IMR-90 (cell line): Measurements from ENCODE around the gene ZNF594. TPM values are rescaled to one million over a fixed set of nuclear protein-coding genes. Genes with fewer than 3 reads are reported as not detected.

Experiments
- ATAC-seq: fragments of 200-7000 bp; cut with Tn5 transposase; 2 replicates; pipeline ENCODE4 v1.9.1; 2020; ENCODE audit warnings: low read depth, mild to moderate bottlenecking, moderate library complexity
- BruUV-seq: library from RNA; stranded (reverse); fragments of 400-500 nt; replicated peaks from 2 replicates; lab custom pipeline; 2021; lab: Mats Ljungman, UMichigan
- CTCF ChIA-PET: fragments of 300-600 bp; formaldehyde crosslinking; extraction: SDS; loops from one replicate; lab custom pipeline; 2021; ENCODE audit warnings: antibody characterized with exemption; lab: Yijun Ruan, JAX
- POLR2A ChIA-PET: fragments of 300-600 bp; sonication (Branson Sonifier 250); formaldehyde crosslinking; loops from one replicate; lab custom pipeline; 2022; ENCODE audit warnings: antibody characterized with exemption; ENCODE audit not compliant: unreplicated experiment; lab: Charles Lee
- DNase-seq: peaks from one replicate; pipeline ENCODE4 v3.0.0; 2013
- H2AFZ ChIP-seq: replicated peaks from 2 replicates; pipeline ENCODE3; 2013; ENCODE audit warnings: low read length, mild to moderate bottlenecking; ENCODE audit not compliant: poor library complexity
- H2AK5ac ChIP-seq: 2 replicates; pipeline ENCODE4 v1.6.1; 2013; ENCODE audit warnings: low read depth, low read length, inconsistent platforms
- H2AK9ac ChIP-seq: replicated peaks from 2 replicates; pipeline ENCODE3; 2013; ENCODE audit warnings: mild to moderate bottlenecking, low read depth, low read length, moderate library complexity; ENCODE audit not compliant: poor library complexity
- H2BK120ac ChIP-seq: 2 replicates; pipeline ENCODE4 v1.6.1; 2013; ENCODE audit warnings: low read depth, low read length, inconsistent platforms
- H2BK15ac ChIP-seq: 3 replicates; pipeline ENCODE4 v1.6.1; 2013; ENCODE audit warnings: low read depth, low read length, inconsistent platforms
- H2BK20ac ChIP-seq: 2 replicates; pipeline ENCODE4 v1.6.1; 2013; ENCODE audit warnings: low read depth, mild to moderate bottlenecking, inconsistent platforms, low read length, moderate library complexity
- H2BK5ac ChIP-seq: 2 replicates; pipeline ENCODE4 v1.6.1; 2013; ENCODE audit warnings: mild to moderate bottlenecking, low read depth, low read length, inconsistent platforms; ENCODE audit not compliant: poor library complexity, severe bottlenecking
- H3K14ac ChIP-seq: replicated peaks from 2 replicates; pipeline ENCODE4 v1.6.1; 2013; ENCODE audit warnings: low read depth, low read length, inconsistent platforms
- H3K18ac ChIP-seq: 2 replicates; pipeline ENCODE4 v1.6.1; 2013; ENCODE audit warnings: low read depth, low read length, control low read depth
- H3K23ac ChIP-seq: 2 replicates; pipeline ENCODE4 v1.6.1; 2013; ENCODE audit warnings: low read depth, low read length, inconsistent platforms
- H3K27ac ChIP-seq: 2 replicates; pipeline ENCODE4 v1.5.1; 2013; ENCODE audit warnings: mild to moderate bottlenecking, control low read depth, low read length; ENCODE audit not compliant: insufficient read depth
- H3K27me3 ChIP-seq: 2 replicates; pipeline ENCODE4 v1.6.1; 2013; ENCODE audit warnings: low read length; ENCODE audit not compliant: control insufficient read depth, insufficient read depth
- H3K36me3 ChIP-seq: 2 replicates; pipeline ENCODE4 v1.6.1; 2013; ENCODE audit warnings: low read length, mixed read lengths; ENCODE audit not compliant: control insufficient read depth, insufficient read depth
- H3K4ac ChIP-seq: 2 replicates; pipeline ENCODE4 v1.6.1; 2013; ENCODE audit warnings: low read depth, low read length, inconsistent platforms
- H3K4me1 ChIP-seq: 2 replicates; pipeline ENCODE4 v1.6.1; 2013; ENCODE audit warnings: low read length, mixed read lengths; ENCODE audit not compliant: control insufficient read depth, insufficient read depth
- H3K4me2 ChIP-seq: 2 replicates; pipeline ENCODE4 v1.6.1; 2013; ENCODE audit warnings: low read depth, mild to moderate bottlenecking, control low read depth, low read length, moderate library complexity
- H3K4me3 ChIP-seq: 2 replicates; pipeline ENCODE4 v1.5.1; 2013; ENCODE audit warnings: low read depth, mild to moderate bottlenecking, control low read depth, low read length, moderate library complexity; ENCODE audit not compliant: insufficient read depth
- H3K56ac ChIP-seq: 2 replicates; pipeline ENCODE4 v1.6.1; 2013; ENCODE audit warnings: low read length, inconsistent platforms; ENCODE audit not compliant: insufficient read depth; ENCODE audit errors: extremely low read depth
- H3K79me1 ChIP-seq, 2 experiments: 2 replicates each; pipeline ENCODE4 v1.6.1; 2013; ENCODE audit warnings: low read length in 2 of 2, inconsistent platforms in 1 of 2, low read depth in 1 of 2
- H3K9ac ChIP-seq: 2 replicates; pipeline ENCODE4 v1.6.1; 2013; ENCODE audit warnings: low read depth, low read length, control low read depth
- H3K9me1 ChIP-seq: 2 replicates; pipeline ENCODE4 v1.6.1; 2013; ENCODE audit warnings: low read length, inconsistent platforms; ENCODE audit not compliant: insufficient read depth
- H3K9me3 ChIP-seq: 2 replicates; pipeline ENCODE4 v1.6.1; 2013; ENCODE audit warnings: low read length; ENCODE audit not compliant: control insufficient read depth, insufficient read depth
- H4K20me1 ChIP-seq: 2 replicates; pipeline ENCODE4 v1.6.1; 2013; ENCODE audit warnings: low read length, inconsistent platforms; ENCODE audit not compliant: insufficient read depth
- H4K5ac ChIP-seq: 2 replicates; pipeline ENCODE4 v1.6.1; 2013; ENCODE audit warnings: mild to moderate bottlenecking, low read depth, low read length, control low read depth
- H4K8ac ChIP-seq, 2 experiments: 2 replicates each; pipeline ENCODE4 v1.6.1; 2013; ENCODE audit warnings: low read depth in 2 of 2, low read length in 2 of 2, control low read depth in 1 of 2, inconsistent platforms in 1 of 2
- H4K91ac ChIP-seq: 2 replicates; pipeline ENCODE4 v1.6.1; 2013; ENCODE audit warnings: low read depth, low read length, inconsistent platforms; ENCODE audit not compliant: insufficient read depth
- BHLHE40 ChIP-seq: fragments of 150-350 bp; IDR thresholded peaks from 2 replicates; pipeline ENCODE4 v1.6.1; 2016; ENCODE audit warnings: mild to moderate bottlenecking, low read depth, low read length
- CEBPB ChIP-seq: IDR thresholded peaks from 2 replicates; pipeline ENCODE4 v1.6.1; 2012; ENCODE audit warnings: low read depth, low read length, improper control_type of control experiment
- CHD1 ChIP-seq: IDR thresholded peaks from 2 replicates; pipeline ENCODE4 v1.6.1; 2012; ENCODE audit warnings: low read depth, low read length, improper control_type of control experiment
- FOS ChIP-seq: fragments of 150-350 bp; IDR thresholded peaks from 2 replicates; pipeline ENCODE4 v1.6.1; 2016; ENCODE audit warnings: low read depth, low read length
- MAFK ChIP-seq: IDR thresholded peaks from 2 replicates; pipeline ENCODE4 v1.6.1; 2012; ENCODE audit warnings: low read depth, low read length, improper control_type of control experiment
- MAZ ChIP-seq: IDR thresholded peaks from 2 replicates; pipeline ENCODE4 v1.6.1; 2012; ENCODE audit warnings: low read depth, mild to moderate bottlenecking, low read length, improper control_type of control experiment, moderate library complexity, borderline replicate concordance
- MXI1 ChIP-seq: IDR thresholded peaks from 2 replicates; pipeline ENCODE4 v1.6.1; 2012; ENCODE audit warnings: low read depth, mild to moderate bottlenecking, low read length, moderate library complexity, borderline replicate concordance
- NFE2L2 ChIP-seq: fragments of 150-350 bp; IDR thresholded peaks from 2 replicates; pipeline ENCODE4 v1.6.1; 2016; ENCODE audit warnings: low read depth, mild to moderate bottlenecking, low read length
- POLR2A ChIP-seq: IDR thresholded peaks from 2 replicates; pipeline ENCODE4 v1.6.1; 2012; ENCODE audit warnings: mild to moderate bottlenecking, low read depth, low read length
- RAD21 ChIP-seq: IDR thresholded peaks from 2 replicates; pipeline ENCODE4 v1.6.1; 2012; ENCODE audit warnings: low read length, improper control_type of control experiment
- RCOR1 ChIP-seq: IDR thresholded peaks from 2 replicates; pipeline ENCODE4 v1.6.1; 2012; ENCODE audit warnings: mild to moderate bottlenecking, low read length, improper control_type of control experiment; ENCODE audit not compliant: insufficient replicate concordance
- RFX5 ChIP-seq: IDR thresholded peaks from 2 replicates; pipeline ENCODE4 v1.8.0; 2012; ENCODE audit warnings: low read depth, mild to moderate bottlenecking, low read length, moderate library complexity
- SMC3 ChIP-seq: fragments of 150-350 bp; IDR thresholded peaks from 2 replicates; pipeline ENCODE4 v1.6.1; 2016; ENCODE audit warnings: low read depth, mild to moderate bottlenecking, antibody characterized with exemption, low read length, moderate library complexity
- WGBS, 2 experiments: methylation state at CpG; one replicate each; pipeline versions ENCODE4 v1.1.5 to v1.1.7; 2013; ENCODE audit warnings: missing lambda C conversion rate in 2 of 2; ENCODE audit not compliant: insufficient read length in 1 of 2; ENCODE audit errors: extremely low coverage in 2 of 2; 5-methylcytosine and 5-hydroxymethylcytosine counted together
- dilution Hi-C: fragments of 300-500 bp; cut with HindIII; formaldehyde crosslinking; loops from one replicate; pipeline ENCODE4 v1.14.3; 2018; ENCODE audit warnings: low sequenced_read_pairs; ENCODE audit not compliant: unreplicated experiment
- in situ Hi-C: fragments of 300-500 bp; cut with MboI; formaldehyde crosslinking; loops from 3 replicates; pipeline ENCODE4 v1.14.3; 2019; ENCODE audit warnings: low sequenced_read_pairs, inconsistent platforms, mixed read lengths
- intact Hi-C: fragments of 100-400 bp; cut with micrococcal nuclease; formaldehyde crosslinking; loops from 2 replicates; pipeline ENCODE4 v1.10.0; 2022
- polyA plus RNA-seq, 3 experiments: library from polyadenylated mRNA; depleted of rRNA; stranded (reverse); fragments of >200 nt; gene quantifications; 2 replicates each; pipeline ENCODE4 v1.2.3, GENCODE V29; 2012; ENCODE audit warnings: low replicate concordance in 1 of 3
- total RNA-seq: library from RNA; depleted of rRNA; stranded (reverse); fragments of >200 nt; gene quantifications from 2 replicates; pipeline ENCODE4 v1.2.3, GENCODE V29; 2012
- TF ChIP-seq, protein P1 (sequence below): fragments of 150-350 bp; IDR thresholded peaks from 2 replicates; pipeline ENCODE4 v1.6.1; 2017; ENCODE audit warnings: mild to moderate bottlenecking, antibody characterized with exemption, low read length, low read depth
- TF ChIP-seq, protein P2 (sequence below): conservative IDR thresholded peaks from 2 replicates; pipeline ENCODE4 v1.5.1; 2012; ENCODE audit warnings: mild to moderate bottlenecking, low read depth, low read length, improper control_type of control experiment
- TF ChIP-seq, protein P3 (sequence below): fragments of 150-350 bp; IDR thresholded peaks from 2 replicates; pipeline ENCODE4 v1.6.1; 2016; ENCODE audit warnings: low read depth, mild to moderate bottlenecking, low read length, moderate library complexity, borderline replicate concordance

The ZNF594 gene
- total and polyA plus RNA-seq, 2 of the 4 experiments (the other 2 are of a cell fraction) = 2.5 to 7.2 TPM

DNA sequence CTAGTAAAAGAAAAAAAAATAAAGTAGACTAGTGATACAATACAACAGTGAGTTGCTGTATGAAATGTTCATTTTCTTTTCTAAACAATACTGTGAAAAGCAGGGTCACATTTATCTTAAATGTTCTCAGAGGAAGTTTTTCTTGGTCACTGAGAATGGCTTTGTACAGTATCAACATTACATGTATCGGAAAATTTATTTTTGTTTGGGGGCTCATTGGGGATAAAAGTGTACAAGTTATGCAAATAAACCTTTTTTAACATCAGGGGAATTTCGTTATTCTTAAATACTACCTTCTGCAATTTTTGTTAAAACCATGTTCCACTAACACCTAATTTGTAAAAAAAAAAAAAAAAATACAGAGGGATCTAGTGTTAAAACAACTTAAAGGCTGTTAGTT, 8.7 kb upstream of the ZNF594 start:
- no TSS peak for BruUV-seq
- H3K9me1 ChIP-seq = peaks cover 3% of the 10 kb centered on the region; the same call in 1 of the 2 replicates
- no peak overlapping the region for H3K9ac ChIP-seq
- H2BK120ac ChIP-seq = no peak overlapping the region
- H2BK20ac ChIP-seq = no peak overlapping the region
- H3K79me1 ChIP-seq = peaks cover 0 to 3% of the 10 kb centered on the region in 2 experiments; a peak in 2 of 4 replicates
- no peak overlapping the region for H3K4me3 ChIP-seq
- H3K56ac ChIP-seq = no peak overlapping the region
- DNase-seq (no peak), ATAC-seq (no peak)
- H4K5ac ChIP-seq = no peak overlapping the region
- no peak overlapping the region for H3K4ac ChIP-seq
- H3K4me1 ChIP-seq = peaks cover 4% of the 10 kb centered on the region; the same call in 1 of the 2 replicates
- WGBS, 2 experiments = no CpG with 5 or more reads among the region's 2 CpGs
- H3K9me3 ChIP-seq = no peaks in the 10 kb centered on the region
- H2AK5ac ChIP-seq = no peak overlapping the region
- intact Hi-C loops (loop anchor here (10.0 kb wide), 1 partner anchor 74 kb away; no protein-coding TSS in a partner anchor), dilution Hi-C loops (no loop called here), in situ Hi-C loops (no loop called here)
- no peaks in the 10 kb centered on the region for H3K27me3 ChIP-seq
- no peak overlapping the region for H3K23ac ChIP-seq
- no peak overlapping the region for H3K4me2 ChIP-seq
- no peak overlapping the region for H2AFZ ChIP-seq
- H3K27ac ChIP-seq = no peak overlapping the region
- no peak overlapping the region for H2AK9ac ChIP-seq
- TF ChIP-seq BHLHE40 = no peak
- no peak for TF ChIP-seq POLR2A
- TF ChIP-seq, protein P1, sequence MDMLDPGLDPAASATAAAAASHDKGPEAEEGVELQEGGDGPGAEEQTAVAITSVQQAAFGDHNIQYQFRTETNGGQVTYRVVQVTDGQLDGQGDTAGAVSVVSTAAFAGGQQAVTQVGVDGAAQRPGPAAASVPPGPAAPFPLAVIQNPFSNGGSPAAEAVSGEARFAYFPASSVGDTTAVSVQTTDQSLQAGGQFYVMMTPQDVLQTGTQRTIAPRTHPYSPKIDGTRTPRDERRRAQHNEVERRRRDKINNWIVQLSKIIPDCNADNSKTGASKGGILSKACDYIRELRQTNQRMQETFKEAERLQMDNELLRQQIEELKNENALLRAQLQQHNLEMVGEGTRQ = no peak
- TF ChIP-seq NFE2L2 = no peak
- no peak for TF ChIP-seq SMC3
- TF ChIP-seq, protein P2, sequence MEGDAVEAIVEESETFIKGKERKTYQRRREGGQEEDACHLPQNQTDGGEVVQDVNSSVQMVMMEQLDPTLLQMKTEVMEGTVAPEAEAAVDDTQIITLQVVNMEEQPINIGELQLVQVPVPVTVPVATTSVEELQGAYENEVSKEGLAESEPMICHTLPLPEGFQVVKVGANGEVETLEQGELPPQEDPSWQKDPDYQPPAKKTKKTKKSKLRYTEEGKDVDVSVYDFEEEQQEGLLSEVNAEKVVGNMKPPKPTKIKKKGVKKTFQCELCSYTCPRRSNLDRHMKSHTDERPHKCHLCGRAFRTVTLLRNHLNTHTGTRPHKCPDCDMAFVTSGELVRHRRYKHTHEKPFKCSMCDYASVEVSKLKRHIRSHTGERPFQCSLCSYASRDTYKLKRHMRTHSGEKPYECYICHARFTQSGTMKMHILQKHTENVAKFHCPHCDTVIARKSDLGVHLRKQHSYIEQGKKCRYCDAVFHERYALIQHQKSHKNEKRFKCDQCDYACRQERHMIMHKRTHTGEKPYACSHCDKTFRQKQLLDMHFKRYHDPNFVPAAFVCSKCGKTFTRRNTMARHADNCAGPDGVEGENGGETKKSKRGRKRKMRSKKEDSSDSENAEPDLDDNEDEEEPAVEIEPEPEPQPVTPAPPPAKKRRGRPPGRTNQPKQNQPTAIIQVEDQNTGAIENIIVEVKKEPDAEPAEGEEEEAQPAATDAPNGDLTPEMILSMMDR = no peak
- no peak for TF ChIP-seq RFX5
- no peak for TF ChIP-seq CEBPB
- TF ChIP-seq MAFK = no peak
- no peak for TF ChIP-seq RCOR1
- TF ChIP-seq FOS = no peak
- TF ChIP-seq MXI1 = no peak
- TF ChIP-seq, protein P3, sequence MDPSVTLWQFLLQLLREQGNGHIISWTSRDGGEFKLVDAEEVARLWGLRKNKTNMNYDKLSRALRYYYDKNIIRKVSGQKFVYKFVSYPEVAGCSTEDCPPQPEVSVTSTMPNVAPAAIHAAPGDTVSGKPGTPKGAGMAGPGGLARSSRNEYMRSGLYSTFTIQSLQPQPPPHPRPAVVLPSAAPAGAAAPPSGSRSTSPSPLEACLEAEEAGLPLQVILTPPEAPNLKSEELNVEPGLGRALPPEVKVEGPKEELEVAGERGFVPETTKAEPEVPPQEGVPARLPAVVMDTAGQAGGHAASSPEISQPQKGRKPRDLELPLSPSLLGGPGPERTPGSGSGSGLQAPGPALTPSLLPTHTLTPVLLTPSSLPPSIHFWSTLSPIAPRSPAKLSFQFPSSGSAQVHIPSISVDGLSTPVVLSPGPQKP = no peak
- TF ChIP-seq RAD21 = no peak
- TF ChIP-seq CHD1 = no peak
- no peak for TF ChIP-seq MAZ
- no peak overlapping the region for H2BK15ac ChIP-seq
- H4K20me1 ChIP-seq = no peaks in the 10 kb centered on the region
- POLR2A ChIA-PET = no interaction called here
- H3K18ac ChIP-seq = no peak overlapping the region
- H4K8ac ChIP-seq = no peak overlapping the region
- no peak overlapping the region for H4K91ac ChIP-seq
- H3K14ac ChIP-seq = no peak overlapping the region
- H2BK5ac ChIP-seq = no peak overlapping the region
- CTCF ChIA-PET = interaction anchor here (0.6 kb wide), 1 partner anchor 47 kb away, joined by 5 read pairs; no protein-coding TSS in a partner anchor
- H3K36me3 ChIP-seq = no peaks in the 10 kb centered on the region
